H1 (cell line): Measurements from ENCODE around the gene SHC1. TPM values are rescaled to one million over a fixed set of nuclear protein-coding genes. Genes with fewer than 3 reads are reported as not detected.

Experiments used
- KDM4A ChIP-seq: IDR thresholded peaks from one replicate; pipeline ENCODE4 v1.7.1; 2012; ENCODE audit warnings: low read depth, mild to moderate bottlenecking, moderate library complexity, low read length, inconsistent platforms; ENCODE audit not compliant: severe bottlenecking
- polyA plus RNA-seq, 7 experiments: library from polyadenylated mRNA; depleted of rRNA in 3 of 7; stranded (reverse) in 5 of 7; unstranded in 2 of 7; fragments of >200 nt in 5 of 7; fragments of 200-250 nt in 2 of 7; gene quantifications; 1 replicate in 5 of 7; 2 replicates in 1 of 7; 4 replicates in 1 of 7; pipeline versions ENCODE4 v1.2.1 to v1.2.3, GENCODE V29; 2011 to 2013; ENCODE audit warnings: missing spikeins in 2 of 7, mixed read lengths in 2 of 7
- total RNA-seq: library from RNA; stranded (reverse); fragmentation: NEBNext Ultra II Directional; extraction: Animal tissue kit (Norgen Biotek cat#: 25700); gene quantifications from 2 replicates; pipeline ENCODE4 v1.2.1, GENCODE V29; 2021

Gene SHC1
- total and polyA plus RNA-seq, 2 of the 8 experiments (the other 6 are each of a cell fraction or from before 2014, with no cell fraction given) = 177 to 212 TPM

- no peak for TF ChIP-seq KDM4A
Measured at GRCh38 chr1:154937085-154937987, 33.2 kb downstream of the SHC1 start (continued).
